GM06990 (cell line): Measurements from ENCODE around the gene TSACC.
"Not testable (repeated sequence)": the region's sequence is repeated elsewhere in the genome, so short reads cannot be mapped to it uniquely, and the experiment has no call there.

Experiments
- DNase-seq: peaks from one replicate; pipeline ENCODE4 v3.0.0-alpha.2; 2011; ENCODE audit not compliant: insufficient read length; ENCODE audit errors: extremely low read depth
- H3K27me3 ChIP-seq: replicated peaks from 2 replicates; pipeline ENCODE4 v1.6.0; 2011; ENCODE audit warnings: low read length; ENCODE audit not compliant: control insufficient read depth, insufficient read depth
- H3K36me3 ChIP-seq: 2 replicates; pipeline ENCODE4 v1.5.1; 2011; ENCODE audit warnings: low read length; ENCODE audit not compliant: control insufficient read depth, insufficient read depth
- H3K4me3 ChIP-seq: replicated peaks from 2 replicates; pipeline ENCODE4 v1.5.1; 2011; ENCODE audit warnings: low read depth, mild to moderate bottlenecking, control low read depth, low read length
- CTCF ChIP-seq: IDR thresholded peaks from 2 replicates; pipeline ENCODE4 v1.5.1; 2011; ENCODE audit warnings: low read length, control low read depth, mild to moderate bottlenecking, inconsistent platforms; ENCODE audit not compliant: insufficient read depth, poor library complexity, severe bottlenecking

Gene TSACC

GRCh38 chr1:156347331-156347730 lies 9.0 kb downstream of the TSACC start:
- TF ChIP-seq CTCF: no peak
- H3K36me3 ChIP-seq: no peaks in the 10 kb centered on the region
- H3K27me3 ChIP-seq: peaks cover 1% of the 10 kb centered on the region
- DNase-seq: no peak
- no peak overlapping the region for H3K4me3 ChIP-seq

- not testable (repeated sequence) for H3K4me3 ChIP-seq, DNase-seq, H3K27me3 ChIP-seq, H3K36me3 ChIP-seq
These were observed 14.2 kb downstream of the TSACC start for GRCh38 chr1:156352481-156352880.

- Histone ChIP-seq H3K27me3 (no peaks in the 10 kb centered on the region; the same call in 1 of the 2 replicates), H3K4me3 (no peak overlapping the region), H3K36me3 (no peaks in the 10 kb centered on the region)
- TF ChIP-seq CTCF: no peak
- DNase-seq: no peak
These were observed 18.0 kb downstream of the TSACC start for GRCh38 chr1:156356262-156356874.

- Histone ChIP-seq H3K27me3 (no peaks in the 10 kb centered on the region; the same call in 1 of the 2 replicates), H3K36me3 (no peaks in the 10 kb centered on the region), H3K4me3 (no peak overlapping the region)
- peak; percentile 61 for DNase-seq
- peak; percentile 99 for TF ChIP-seq CTCF
These were observed 18.7 kb downstream of the TSACC start for GRCh38 chr1:156356875-156357534.

- TF ChIP-seq CTCF: no peak
- Histone ChIP-seq H3K27me3 (no peaks in the 10 kb centered on the region; the same call in 1 of the 2 replicates), H3K4me3 (no peak overlapping the region), H3K36me3 (no peaks in the 10 kb centered on the region)
- no peak for DNase-seq
These were observed 19.7 kb downstream of the TSACC start for GRCh38 chr1:156357977-156358376.

- Histone ChIP-seq H3K4me3 (no peak overlapping the region), H3K27me3 (no peaks in the 10 kb centered on the region; the same call in 1 of the 2 replicates), H3K36me3 (no peaks in the 10 kb centered on the region)
- no peak for DNase-seq
- TF ChIP-seq CTCF: no peak
These were observed 20.3 kb downstream of the TSACC start for GRCh38 chr1:156358641-156359040.
